IPS DF 4.7 (cell line): ENCODE measurements around the gene ADCY9.
"Not testable (repeated sequence)": the region's sequence is repeated elsewhere in the genome, so short reads cannot be mapped to it uniquely, and the experiment has no call there.

ENCODE experiments used
- DNase-seq: peaks from one replicate; pipeline ENCODE4 v3.0.0-alpha.2; 2013; ENCODE audit warnings: low spot score; ENCODE audit errors: extremely low read depth

Gene ADCY9

GRCh38 chr16:3951380-3951779 lies 164.9 kb downstream of the ADCY9 start:
- not testable (repeated sequence) for DNase-seq

- no peak for DNase-seq
Measured at GRCh38 chr16:3950343-3951193, 165.7 kb downstream of the ADCY9 start.

DNA sequence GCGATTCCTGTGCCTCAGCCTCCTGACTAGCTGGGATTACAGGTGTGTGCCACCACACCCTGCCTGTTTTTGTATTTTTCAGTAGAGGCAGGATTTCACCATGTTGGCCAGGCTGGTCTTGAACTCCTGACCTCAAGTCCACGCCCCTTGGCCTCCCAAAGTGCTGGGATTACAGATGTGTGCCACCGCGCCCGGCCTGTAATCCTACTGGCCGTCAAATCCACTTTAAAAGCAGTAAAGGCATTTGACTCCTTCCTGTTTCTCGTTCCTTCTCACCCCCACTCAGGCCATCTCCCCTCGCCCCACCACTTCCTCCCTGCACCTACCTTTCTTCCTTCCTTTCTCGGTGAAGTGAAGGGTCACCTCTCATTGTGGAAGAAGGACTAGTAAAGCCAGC lies 166.3 kb downstream of the ADCY9 start:
- no peak for DNase-seq

DNA sequence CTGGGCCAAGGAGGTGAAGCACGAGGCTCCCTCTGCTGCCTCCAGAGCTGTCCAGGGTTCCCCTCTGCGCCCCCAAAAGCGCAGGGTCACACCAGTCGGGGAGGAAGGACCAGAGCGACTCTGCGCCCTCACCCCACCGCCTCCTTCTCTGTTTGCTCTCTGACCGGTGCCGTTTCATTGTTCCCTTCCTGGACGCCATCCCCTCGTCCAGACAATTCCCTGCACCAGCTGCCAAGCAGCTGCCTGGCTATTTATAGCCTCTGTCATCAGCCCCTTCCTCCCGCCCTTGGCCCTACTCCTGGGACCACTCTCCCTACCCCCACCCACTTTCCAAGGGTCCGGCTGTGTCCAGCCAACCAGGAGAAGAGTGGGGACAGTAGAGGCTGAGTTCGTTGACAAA lies 167.0 kb downstream of the ADCY9 start:
- no peak for DNase-seq

GRCh38 chr16:3948378-3948995 lies 167.8 kb downstream of the ADCY9 start:
- DNase-seq = no peak

- DNase-seq = no peak
Measured at GRCh38 chr16:3946604-3947180, 169.6 kb downstream of the ADCY9 start.

DNA sequence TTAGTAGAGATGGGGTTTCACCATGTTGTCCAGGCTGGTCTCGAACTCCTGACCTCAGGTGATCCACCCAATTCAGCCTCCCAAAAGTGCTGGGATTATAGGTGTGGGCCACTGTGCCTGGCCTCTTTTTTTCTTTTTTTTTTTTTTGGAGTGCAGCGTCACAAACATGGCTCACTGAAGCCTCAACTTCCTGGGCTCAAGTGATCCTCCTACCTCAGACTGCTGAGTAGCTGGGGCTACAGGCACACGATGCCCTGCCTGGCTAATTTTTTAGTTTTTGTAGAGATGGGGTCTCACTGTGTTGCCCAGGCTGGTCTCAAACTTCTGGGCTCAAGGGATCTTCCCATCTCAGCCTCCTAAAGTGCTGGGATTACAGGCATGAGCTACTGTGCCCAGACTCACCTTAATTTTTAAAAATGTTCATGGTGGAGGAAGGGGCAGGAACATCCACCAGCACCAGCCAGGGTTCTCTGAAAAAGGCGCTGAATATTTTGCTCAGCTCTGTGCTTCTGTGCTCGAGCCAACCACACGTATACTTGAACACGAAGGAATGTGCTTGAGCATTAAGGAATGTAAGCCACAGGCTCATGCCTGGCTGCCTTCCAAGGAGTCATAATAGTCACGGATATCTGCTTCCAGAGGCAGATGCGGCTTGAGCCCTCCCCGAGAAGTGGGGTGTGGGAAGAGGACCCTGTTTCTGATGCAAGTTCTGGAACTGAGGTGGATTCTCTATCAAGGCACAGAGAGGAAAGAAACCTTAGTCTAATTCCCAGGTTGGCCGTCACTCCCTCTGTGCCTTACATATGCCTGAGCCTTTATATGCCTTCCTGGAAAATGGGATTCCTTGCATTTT lies 170.3 kb downstream of the ADCY9 start:
- DNase-seq = no peak

GRCh38 chr16:3944457-3944856 lies 171.8 kb downstream of the ADCY9 start:
- DNase-seq = not testable (repeated sequence)

GRCh38 chr16:3942146-3942545 lies 174.1 kb downstream of the ADCY9 start:
- DNase-seq = not testable (repeated sequence)

- peak; percentile 46 for DNase-seq
Measured at GRCh38 chr16:3938843-3939624, 177.2 kb downstream of the ADCY9 start.

DNA sequence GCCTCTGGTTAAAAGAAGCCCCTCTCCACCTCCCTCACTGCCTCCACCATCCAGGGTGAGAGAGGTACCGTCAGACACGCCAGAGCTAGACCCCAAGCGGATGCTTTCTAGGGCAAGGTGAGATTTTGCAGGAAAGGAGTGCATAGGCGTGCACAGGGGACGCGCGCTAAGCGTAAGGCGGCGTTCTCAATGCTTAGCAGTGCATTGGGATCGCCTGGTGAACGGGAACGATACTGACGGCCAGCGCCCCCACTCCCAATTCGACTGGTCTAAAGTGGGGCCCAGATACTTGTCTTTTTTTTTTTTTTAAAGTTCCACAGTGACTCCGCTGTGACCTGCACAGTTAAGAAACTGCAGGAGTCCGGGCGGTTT lies 177.8 kb downstream of the ADCY9 start:
- DNase-seq = no peak

DNA sequence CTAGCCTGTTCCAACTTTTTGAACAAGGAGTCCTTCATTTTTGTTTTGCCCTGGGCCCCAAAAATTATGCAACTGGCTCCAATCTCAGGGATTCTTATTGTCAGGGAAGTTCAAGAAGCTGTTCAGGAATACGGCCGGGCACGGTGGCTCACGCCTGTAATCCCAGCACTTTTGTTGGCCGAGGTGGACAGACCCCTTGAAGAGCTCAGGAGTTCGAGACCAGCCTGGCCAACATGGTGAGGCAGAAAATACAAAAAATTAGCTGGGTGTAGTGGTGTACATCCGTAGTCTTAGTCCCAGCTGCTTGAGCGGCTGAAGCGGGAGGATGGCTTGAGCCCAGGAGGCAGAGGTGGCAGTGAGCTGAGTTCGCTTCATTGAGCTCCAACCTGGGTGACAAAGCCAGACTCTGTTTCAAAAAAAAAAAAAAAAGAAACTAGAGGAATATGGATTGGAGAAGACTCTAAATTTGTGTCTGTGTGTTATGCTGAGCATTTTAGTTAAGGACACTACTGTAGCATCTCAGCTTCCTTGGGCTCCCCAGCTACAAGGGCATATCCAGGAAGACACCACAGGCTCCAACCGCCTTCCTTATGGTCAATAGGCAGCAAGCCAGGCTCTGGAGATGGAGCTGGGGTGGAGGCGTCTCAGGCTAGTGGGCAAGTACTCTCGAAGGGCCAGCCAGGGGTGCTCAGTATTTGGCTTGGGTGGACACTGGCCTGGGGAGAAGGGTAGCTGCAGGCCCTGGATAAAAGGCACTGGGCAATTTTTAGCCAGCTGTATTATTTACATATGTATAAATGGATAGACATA lies 179.0 kb downstream of the ADCY9 start:
- DNase-seq = no peak

DNA sequence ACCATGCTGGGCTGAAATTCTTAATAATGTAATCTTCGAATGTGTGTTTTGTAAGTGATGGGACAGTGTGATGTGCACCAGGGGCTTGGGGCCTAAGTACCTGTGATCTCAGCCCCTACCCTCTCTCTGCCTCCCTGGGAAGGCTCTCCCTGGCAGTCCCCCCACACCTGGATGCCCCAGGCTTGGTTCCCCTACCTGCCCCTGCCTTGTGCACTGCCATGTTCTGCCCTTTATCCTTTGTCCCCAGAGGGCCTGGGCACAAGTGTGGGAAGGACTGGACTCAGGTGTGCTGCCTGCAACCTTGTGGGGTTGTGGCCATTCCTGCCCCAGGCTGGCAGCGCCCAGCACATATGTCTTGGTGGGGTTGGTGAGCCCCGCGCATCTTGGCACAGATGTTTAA lies 180.3 kb downstream of the ADCY9 start:
- no peak for DNase-seq

DNA sequence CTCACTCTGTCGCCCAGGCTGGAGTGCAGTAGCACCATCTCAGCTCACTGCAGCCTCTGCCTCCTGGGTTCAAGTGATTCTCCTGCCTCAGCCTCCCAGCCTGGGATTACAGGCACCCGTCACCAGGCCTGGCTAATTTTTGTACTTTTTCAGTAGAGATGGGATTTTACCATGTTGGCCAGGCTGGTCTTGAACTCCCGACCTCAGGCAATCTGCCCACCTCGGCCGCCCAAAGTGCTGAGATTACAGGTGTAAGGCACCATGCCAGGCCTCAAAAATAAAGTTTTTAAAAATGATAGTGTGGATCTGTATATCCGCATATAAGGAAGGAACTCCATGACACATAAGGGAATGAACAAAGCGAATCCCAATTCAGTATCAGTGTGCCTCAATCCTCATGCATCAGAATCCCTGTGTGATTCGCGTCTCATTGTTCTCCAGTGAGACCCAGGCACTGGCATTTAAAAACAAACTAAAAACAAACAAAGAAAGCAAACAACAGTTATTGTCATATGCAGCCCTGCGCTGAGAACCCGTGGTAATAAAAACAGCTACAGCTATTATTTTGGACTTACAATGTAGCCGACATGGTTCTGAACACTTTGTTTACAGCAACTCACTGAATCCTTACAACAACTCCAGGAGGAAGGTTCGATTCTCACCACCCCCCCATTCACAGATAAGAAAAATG lies 181.6 kb downstream of the ADCY9 start:
- no peak for DNase-seq

DNA sequence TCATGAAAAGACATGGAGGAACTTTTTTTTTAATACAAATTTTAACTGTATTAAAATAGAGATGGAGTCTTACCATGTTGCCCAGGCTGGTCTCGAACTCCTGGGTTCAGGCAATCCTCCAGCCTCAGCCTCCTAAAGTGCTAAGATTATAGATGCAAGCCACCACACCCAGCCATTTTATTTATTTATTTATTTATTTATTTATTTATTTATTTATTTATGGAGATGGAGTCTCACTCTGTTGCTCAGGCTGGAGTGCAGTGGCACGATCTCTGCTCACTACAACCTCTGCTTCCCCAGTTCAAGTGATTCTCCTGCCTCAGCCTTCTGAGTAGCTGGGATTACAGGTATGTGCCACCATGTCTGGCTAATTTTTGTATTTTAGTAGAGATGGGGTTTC lies 189.1 kb downstream of the ADCY9 start:
- not testable (repeated sequence) for DNase-seq

GRCh38 chr16:3924763-3925162 lies 191.5 kb downstream of the ADCY9 start:
- DNase-seq = no peak

DNA sequence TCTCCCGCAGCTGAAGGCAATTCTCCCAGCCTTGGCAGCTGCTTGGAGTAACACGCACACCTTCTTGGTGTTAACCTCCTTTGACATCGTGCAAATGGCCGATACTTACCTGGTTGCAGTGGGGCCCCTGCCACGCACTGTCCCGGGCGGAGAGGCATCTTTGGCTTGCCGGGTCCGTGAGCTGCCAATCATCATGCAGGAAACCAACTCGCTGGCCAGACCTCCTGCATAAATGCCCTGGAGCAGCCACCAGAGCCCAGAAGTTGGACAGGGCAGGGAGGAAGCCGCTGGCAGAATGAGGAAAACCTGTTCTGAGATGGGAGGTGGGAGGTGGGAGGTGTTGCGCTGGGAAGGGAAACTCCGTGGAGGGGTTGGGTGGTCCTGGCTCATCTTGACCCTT lies 194.0 kb downstream of the ADCY9 start:
- DNase-seq = no peak

GRCh38 chr16:3920206-3920605 lies 196.0 kb downstream of the ADCY9 start:
- no peak for DNase-seq

DNA sequence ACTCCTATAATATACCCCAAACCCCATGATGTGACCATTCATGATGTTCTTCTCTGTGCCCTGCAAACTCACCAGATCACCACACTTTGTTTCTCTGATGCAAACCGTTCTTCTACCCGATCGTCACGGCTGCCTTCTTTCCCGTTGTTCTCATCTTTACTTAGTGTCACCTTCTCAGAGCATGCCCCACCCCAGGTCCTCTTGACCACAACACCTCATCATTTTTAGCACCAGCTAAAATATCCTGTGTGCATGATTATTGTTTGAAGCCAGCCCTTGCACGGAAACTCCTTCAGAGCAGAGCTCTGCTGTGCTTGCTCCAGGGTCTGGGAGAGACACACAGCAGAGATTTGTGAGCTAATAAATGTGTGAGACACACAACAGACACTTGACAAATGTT lies 196.8 kb downstream of the ADCY9 start:
- DNase-seq = no peak
